ENCODE data around the gene INSR.

DNA sequence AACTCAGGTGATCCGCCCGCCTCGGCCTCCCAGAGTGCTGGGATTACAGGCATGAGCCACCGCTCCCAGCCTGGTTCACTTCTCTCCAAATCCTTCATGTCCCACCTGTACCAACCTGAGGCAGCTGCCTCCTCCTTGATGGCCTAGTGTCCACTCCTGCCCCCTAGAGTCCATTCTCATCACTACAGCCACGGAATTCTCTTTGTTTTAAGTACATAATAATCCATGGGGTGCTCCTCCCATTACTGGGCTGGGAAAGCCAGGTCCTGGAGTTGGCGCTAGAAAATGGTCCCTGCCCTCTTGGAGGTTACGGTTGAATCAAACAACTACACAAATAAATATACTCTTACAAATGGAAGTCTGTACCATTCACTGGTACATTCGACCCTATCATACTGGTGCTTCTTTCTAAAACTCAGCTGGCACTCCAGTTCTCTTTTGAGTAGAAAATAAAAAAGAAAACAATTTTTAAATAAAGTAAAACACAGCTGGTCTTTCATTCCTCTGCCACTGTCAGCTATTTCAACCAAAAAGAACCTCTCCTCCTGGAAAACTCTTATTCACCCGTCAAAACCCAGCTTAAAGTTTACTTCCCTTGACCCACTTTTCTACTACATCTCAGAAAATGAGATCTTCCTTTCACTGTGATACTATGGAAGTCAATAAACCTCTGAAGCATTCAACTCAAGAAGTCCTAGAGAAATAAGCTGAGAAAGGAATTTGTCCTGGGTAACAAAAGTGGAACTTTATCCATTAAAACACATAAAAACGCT is 32.1 kb upstream of the INSR start:
- TF ChIP-seq, protein P1, sequence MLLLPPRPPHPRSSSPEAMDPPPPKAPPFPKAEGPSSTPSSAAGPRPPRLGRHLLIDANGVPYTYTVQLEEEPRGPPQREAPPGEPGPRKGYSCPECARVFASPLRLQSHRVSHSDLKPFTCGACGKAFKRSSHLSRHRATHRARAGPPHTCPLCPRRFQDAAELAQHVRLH (tag by site-specific recombination; IDR thresholded peaks at IDR 0.05) = no peak
- TF ChIP-seq, protein P2, sequence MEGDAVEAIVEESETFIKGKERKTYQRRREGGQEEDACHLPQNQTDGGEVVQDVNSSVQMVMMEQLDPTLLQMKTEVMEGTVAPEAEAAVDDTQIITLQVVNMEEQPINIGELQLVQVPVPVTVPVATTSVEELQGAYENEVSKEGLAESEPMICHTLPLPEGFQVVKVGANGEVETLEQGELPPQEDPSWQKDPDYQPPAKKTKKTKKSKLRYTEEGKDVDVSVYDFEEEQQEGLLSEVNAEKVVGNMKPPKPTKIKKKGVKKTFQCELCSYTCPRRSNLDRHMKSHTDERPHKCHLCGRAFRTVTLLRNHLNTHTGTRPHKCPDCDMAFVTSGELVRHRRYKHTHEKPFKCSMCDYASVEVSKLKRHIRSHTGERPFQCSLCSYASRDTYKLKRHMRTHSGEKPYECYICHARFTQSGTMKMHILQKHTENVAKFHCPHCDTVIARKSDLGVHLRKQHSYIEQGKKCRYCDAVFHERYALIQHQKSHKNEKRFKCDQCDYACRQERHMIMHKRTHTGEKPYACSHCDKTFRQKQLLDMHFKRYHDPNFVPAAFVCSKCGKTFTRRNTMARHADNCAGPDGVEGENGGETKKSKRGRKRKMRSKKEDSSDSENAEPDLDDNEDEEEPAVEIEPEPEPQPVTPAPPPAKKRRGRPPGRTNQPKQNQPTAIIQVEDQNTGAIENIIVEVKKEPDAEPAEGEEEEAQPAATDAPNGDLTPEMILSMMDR (tag by site-specific recombination; IDR thresholded peaks at IDR 0.05) = no peak
